ENCODE results near the gene JAKMIP1.

- TF ChIP-seq CTCF (IDR thresholded peaks at IDR 0.05) = no peak
- no peak for TF ChIP-seq POLR2A (IDR thresholded peaks at IDR 0.05)
- no peak for TF ChIP-seq EP300 (IDR thresholded peaks at IDR 0.05)
These were observed 84.4 kb downstream of the JAKMIP1 start for GRCh38 chr4:6115746-6116586.
